NB4 (cell line): ENCODE data around the gene JDP2.

Experiments
- CTCF ChIP-seq: IDR thresholded peaks from one replicate; pipeline ENCODE4 v1.5.1; 2012; ENCODE audit warnings: low read depth, low read length
- MYC ChIP-seq: IDR thresholded peaks from 2 replicates; pipeline ENCODE4 v1.6.1; 2011; ENCODE audit warnings: low read depth, low read length

GRCh38 chr14:75439989-75440388, 12.2 kb downstream of the JDP2 start:
- no peak for TF ChIP-seq CTCF
- TF ChIP-seq MYC = no peak
